D341Med (cell line): ENCODE data around the gene ADIPOR2.
"Not testable (repeated sequence)": the region's sequence is repeated elsewhere in the genome, so short reads cannot be mapped to it uniquely, and the experiment has no call there.

ENCODE experiments used
- DNase-seq: peaks from one replicate; pipeline ENCODE4 v3.0.0; 2012; ENCODE audit warnings: low spot score

The ADIPOR2 gene

DNA sequence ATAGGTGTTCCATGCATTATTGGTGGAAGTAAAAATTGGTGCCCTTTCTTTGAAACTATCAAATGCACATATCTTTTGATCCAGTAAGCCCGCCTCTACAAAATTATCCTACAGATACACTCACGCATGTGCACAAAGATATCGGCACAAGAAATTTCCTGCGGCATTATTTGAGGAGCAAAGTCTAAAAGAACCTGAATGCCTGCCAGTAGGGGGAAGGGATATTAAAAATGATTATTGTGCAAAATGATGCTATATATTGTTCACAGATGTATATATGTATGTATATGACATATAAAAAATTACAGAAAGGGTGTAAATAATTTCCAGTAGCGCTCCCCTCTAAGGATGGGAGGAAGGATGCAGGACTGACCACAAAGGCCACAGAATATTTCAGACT lies 24.7 kb upstream of the ADIPOR2 start:
- no peak for DNase-seq

DNA sequence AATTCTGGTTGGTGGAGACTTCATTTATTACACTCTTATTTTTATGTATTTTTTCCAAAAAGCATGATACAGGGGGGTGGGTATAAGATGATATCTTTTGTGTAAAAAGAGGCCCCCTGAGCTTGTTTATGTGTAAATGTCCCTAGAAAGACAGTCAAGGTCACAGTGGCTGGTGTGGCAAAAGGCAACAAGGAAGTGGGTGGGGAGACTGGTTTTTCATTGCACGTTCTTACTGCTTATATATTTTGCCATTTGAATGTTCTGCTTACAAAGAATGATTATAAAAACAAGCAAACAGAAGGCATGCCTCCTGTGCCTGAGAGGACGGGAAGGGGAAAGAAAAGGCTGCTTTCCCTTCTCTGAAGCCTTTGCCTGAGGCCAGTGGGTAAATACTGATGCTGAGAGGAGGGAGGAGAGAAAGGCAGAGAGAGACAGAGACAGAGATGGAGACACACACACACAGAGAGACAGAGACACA lies 24.1 kb upstream of the ADIPOR2 start:
- DNase-seq: no peak

DNA sequence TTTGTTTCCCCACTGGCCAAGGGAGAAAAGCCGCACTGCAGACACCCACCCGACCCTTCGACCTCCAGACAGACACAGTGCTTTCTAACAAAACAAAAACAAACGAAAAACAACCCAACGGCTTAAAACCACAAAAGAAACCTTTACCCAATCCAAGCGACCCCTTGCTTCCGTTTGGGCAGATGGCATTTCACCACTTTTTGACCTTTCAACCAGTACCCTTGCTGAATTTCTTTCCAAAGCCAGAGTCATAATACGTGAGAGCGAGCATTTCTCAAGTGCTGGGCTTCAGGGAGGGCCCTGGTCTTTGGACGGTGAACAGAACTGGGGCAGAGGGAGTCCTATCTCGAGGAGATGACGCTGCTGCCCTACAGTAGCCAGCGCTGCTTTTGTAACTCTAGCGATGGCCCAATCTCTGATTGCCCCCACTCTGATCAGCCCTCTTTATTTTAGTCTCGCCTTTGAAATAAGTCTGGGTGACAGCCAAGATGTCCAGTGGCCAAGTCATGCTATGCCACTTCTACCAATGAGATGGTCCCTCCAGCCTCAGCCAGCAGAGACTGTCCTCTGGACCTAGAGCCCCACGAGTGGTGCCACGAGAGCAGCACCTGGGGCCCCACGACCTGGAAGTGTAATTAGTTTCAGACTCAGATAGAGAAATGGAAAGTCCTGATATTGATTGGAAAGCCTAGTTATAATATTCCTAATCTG lies 21.9 kb upstream of the ADIPOR2 start:
- no peak for DNase-seq

DNA sequence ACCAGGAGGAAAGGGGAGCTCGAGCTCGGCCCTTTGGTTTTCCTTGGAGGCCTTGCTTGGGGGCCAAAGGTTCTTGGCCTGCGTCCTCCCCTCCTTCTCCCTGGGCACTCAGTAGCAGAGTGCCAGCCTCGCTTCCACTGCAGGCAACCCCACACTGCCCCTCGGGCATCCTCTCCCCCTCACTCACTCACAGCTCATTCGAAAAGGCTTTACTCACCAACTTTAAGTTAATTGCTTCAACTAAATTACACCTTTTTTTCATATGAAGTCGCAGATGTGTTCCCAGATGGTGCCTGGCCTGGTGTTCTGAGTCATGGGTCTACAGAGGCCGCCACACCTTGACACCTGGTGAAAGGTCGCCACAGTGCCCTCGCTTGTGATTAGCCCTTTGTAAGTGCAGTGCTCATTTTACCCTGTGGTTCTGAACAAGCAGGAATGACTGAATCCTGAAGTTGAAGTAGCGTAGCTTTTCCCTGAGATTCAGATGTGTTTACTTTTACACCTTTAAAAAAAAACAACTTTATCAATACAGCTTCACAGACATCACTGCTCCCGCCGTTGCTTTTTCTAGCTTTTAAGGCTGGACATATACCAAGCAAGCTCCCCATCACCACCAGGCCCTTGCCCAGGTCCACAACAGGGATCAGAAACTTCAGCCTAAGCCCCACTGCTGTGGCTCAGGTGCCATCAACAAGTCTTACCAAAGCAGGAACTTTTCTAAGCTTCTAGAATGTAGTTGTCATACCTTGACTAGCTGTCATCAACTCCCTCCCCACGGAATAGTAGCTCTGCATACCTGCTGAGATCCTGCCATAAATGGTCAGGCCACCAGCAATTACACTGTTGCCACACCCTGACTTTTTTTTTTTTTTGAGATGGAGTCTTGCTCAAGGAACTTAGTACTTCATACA lies 20.3 kb upstream of the ADIPOR2 start:
- DNase-seq: no peak

- DNase-seq: no peak
Observed at GRCh38 chr12:1676043-1676442, 14.8 kb upstream of the ADIPOR2 start.

DNA sequence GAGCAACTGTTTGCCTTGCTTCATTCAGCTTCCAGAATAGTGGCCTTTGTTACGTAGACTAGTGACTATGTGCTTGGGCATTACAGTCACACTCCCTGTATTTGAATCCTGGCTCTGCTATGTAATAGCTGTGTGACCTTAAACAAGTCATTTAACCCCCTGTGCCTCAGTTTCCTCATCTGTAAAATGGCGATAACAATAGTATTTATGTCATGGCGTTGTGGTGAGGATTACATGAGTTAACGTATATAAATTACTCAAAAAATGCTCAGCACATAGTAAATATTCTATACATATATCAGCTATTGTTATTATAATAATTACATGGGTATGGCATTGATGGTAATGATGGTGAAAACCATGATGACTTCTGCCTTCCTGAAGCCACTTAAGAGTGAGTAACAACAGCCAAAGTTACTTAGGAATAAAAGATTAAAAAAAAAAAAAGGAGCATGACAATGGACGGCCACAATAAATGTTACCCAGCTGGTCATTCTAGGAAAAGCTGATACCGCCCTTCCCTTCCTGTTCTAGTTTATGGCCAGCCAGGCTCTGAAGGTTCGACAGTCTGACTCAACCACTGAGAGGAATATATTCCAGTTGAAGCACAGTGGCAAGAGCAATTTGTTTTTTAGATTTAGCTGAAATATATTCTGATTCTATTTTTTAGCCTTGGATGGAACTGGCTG lies 9.9 kb upstream of the ADIPOR2 start:
- no peak for DNase-seq

- DNase-seq: no peak
Observed at GRCh38 chr12:1681493-1681807, 9.4 kb upstream of the ADIPOR2 start.

DNA sequence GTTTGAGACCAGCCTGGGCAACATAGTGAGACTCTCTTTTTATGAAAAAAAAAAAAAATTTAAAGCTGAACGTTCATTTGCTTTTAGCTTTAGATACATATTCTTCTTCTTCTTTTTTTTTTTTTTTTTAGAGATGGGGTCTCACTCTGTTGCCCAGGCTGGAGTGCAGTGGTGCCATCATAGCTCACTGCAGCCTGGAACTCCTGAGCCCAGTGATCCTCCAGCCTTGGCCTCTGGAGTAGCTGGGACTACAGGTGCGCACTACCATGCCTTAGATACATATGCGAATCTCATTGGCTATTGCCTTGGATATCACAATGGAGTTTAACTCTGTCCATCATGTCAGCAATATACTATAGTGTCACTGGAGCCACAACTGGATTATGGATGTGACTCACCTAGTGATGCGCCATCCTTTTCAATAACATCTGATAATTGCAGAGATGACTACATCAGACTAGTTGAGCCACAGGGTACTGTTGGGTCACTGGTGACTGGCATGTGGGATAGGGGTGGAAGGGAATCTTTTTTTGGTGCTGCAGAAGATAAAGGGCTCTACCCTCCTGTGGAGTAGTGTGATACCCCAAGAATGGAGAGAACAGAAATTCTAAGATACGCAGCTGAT lies 2.7 kb upstream of the ADIPOR2 start:
- no peak for DNase-seq

- DNase-seq: no peak
Observed at GRCh38 chr12:1691123-1692007, 495 bp downstream of the ADIPOR2 start.

- no peak for DNase-seq
Observed at GRCh38 chr12:1692226-1692625, 1.4 kb downstream of the ADIPOR2 start.

- no peak for DNase-seq
Observed at GRCh38 chr12:1692895-1693610, 2.2 kb downstream of the ADIPOR2 start.

DNA sequence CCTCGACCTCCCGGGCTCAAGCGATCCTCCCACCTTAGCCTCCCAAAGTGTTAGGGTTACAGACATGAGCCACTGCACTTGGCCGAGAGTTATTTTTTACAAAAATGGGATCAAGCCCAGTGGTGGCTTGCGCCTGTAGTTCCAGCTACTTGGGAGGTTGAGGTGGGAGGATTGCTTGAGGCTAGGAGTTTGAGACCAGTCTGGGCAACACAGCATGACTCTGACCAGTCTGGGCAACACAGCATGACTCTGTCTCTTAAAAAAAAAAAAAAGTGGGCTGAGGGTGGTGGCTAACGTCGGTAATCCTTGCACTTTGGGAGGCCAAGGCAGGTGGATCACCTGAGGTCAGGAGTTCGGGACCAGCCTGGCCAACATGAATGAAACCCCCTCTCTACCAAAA lies 4.2 kb downstream of the ADIPOR2 start:
- not testable (repeated sequence) for DNase-seq

DNA sequence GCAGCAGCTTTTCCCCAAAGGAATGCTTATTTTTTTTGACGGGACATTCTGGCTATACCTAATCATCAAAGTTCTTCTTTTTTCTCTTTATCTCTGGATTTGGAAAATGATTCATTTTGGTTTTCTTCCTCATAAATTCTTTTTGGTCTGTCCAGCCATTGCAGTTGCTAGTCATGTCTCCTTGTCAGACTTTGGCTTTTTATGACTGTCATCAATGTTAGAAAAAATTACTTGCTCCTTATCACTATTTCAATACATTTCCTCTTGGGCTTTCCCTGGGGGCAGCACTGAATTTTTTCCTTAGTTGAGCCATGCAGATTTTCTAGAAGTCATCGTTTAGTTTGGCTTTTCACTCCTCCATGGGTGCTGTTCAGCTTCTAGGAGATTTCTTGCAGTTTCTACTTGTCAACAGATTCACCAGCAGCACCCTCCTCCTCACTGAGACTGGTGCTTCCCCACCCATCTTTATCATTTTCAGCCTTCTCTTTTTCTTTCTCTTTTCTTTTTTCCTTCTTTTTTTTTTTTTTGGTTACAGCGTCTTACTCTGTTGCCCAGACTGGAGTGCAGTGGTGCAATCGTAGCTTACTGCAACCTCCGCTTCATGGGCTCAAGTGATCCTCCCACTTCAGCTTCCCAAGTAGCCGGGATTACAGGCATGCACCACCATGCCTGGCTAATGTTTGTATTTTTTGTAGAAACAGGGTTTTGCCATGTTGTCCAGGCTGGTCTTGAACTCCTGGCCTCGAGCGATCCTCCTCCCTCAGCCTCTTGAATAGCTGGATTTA lies 5.2 kb downstream of the ADIPOR2 start:
- DNase-seq: no peak

- DNase-seq: no peak
Observed at GRCh38 chr12:1696800-1697199, 5.9 kb downstream of the ADIPOR2 start.

GRCh38 chr12:1697271-1697670 lies 6.4 kb downstream of the ADIPOR2 start:
- no peak for DNase-seq

DNA sequence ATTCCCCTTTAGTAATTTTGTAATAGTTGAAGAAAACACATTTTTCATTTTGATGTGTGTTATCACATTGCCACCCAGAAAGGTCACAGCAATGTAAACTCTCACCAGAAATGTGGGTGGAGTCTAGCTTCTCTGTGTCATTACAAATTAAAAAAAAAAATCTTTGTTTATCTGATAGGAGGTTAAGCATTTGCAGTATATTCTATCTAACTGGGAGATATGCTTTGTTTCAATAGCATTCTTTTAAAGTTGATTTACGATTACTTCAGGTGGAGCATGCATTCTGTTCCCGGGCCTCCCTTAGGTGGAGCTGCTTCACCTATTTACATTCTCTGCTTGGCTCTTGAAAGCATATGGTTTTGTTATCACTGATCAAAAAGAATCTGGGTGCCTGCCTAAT lies 7.8 kb downstream of the ADIPOR2 start:
- DNase-seq: no peak

DNA sequence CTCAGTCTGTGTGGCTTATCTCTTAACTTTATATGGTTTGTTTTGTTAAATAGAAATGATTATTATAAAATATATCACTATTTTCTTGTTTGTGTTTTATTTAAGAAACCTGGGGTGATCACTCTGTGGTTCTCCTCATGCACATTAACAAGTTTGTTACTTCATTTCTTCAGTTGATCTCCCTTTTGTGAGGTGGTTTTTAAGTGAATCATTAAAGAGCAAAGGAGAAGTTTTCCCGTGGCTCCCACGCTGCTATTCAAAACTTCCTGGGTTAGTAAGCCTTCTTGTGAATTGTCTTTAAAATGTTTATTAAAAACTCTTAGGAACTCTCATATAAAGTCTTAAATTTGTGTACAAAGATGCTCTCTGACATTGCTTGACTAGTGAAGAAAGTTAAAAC lies 11.8 kb downstream of the ADIPOR2 start:
- no peak for DNase-seq

GRCh38 chr12:1703771-1704722 lies 13.2 kb downstream of the ADIPOR2 start:
- DNase-seq: no peak
